ENCODE results near the gene CAMK2G.

DNA sequence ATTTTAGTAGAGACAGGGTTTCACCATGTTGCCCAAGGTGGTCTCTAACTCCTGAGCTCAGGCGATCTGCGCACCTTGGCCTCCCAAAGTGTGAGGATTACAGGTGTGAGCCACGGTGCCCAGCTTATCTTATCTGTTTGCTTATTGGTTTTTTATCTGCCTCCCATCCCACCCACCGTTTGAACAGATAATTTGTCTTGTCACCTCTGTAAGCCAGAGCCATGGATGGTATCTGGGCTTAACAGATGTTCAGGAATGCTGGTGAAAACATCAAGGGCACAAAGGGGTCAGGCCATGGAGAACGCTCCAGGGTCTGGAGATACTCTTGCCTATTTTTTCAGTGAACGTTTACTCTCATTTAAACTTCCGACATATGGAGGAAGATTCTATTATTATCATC, 51.0 kb downstream of the CAMK2G start:
- no peak for TF ChIP-seq CREB1 (CRISPR knock-in tag; IDR thresholded peaks at IDR 0.05; ENCODE audit: low read depth)
- TF ChIP-seq, protein P1, sequence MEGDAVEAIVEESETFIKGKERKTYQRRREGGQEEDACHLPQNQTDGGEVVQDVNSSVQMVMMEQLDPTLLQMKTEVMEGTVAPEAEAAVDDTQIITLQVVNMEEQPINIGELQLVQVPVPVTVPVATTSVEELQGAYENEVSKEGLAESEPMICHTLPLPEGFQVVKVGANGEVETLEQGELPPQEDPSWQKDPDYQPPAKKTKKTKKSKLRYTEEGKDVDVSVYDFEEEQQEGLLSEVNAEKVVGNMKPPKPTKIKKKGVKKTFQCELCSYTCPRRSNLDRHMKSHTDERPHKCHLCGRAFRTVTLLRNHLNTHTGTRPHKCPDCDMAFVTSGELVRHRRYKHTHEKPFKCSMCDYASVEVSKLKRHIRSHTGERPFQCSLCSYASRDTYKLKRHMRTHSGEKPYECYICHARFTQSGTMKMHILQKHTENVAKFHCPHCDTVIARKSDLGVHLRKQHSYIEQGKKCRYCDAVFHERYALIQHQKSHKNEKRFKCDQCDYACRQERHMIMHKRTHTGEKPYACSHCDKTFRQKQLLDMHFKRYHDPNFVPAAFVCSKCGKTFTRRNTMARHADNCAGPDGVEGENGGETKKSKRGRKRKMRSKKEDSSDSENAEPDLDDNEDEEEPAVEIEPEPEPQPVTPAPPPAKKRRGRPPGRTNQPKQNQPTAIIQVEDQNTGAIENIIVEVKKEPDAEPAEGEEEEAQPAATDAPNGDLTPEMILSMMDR (conservative IDR thresholded peaks at IDR 0.05; ENCODE audit: low read depth in 2 of 2): no peak
- TF ChIP-seq, protein P2, sequence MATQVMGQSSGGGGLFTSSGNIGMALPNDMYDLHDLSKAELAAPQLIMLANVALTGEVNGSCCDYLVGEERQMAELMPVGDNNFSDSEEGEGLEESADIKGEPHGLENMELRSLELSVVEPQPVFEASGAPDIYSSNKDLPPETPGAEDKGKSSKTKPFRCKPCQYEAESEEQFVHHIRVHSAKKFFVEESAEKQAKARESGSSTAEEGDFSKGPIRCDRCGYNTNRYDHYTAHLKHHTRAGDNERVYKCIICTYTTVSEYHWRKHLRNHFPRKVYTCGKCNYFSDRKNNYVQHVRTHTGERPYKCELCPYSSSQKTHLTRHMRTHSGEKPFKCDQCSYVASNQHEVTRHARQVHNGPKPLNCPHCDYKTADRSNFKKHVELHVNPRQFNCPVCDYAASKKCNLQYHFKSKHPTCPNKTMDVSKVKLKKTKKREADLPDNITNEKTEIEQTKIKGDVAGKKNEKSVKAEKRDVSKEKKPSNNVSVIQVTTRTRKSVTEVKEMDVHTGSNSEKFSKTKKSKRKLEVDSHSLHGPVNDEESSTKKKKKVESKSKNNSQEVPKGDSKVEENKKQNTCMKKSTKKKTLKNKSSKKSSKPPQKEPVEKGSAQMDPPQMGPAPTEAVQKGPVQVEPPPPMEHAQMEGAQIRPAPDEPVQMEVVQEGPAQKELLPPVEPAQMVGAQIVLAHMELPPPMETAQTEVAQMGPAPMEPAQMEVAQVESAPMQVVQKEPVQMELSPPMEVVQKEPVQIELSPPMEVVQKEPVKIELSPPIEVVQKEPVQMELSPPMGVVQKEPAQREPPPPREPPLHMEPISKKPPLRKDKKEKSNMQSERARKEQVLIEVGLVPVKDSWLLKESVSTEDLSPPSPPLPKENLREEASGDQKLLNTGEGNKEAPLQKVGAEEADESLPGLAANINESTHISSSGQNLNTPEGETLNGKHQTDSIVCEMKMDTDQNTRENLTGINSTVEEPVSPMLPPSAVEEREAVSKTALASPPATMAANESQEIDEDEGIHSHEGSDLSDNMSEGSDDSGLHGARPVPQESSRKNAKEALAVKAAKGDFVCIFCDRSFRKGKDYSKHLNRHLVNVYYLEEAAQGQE (IDR thresholded peaks at IDR 0.05; ENCODE audit: unreplicated experiment): no peak

Measured in GM23338 (cell line).